COR-L47 (cell line): ENCODE measurements around the gene CMPK1.

Experiments
- DNase-seq: peaks from one replicate; lab custom pipeline; 2025; lab: John Stamatoyannopoulos, UW

CMPK1 gene

GRCh38 chr1:47424336-47424982 is 90.9 kb downstream of the CMPK1 start:
- peak; percentile 35 for DNase-seq
